WTC11 (cell line): Measurements from ENCODE around the gene LRMDA. TPM values are rescaled to one million over a fixed set of nuclear protein-coding genes. Genes with fewer than 3 reads are reported as not detected.

Source experiments
- ATAC-seq: fragments of 200-7000 bp; cut with Tn5 transposase; 2 replicates; pipeline ENCODE4 v1.10.0; 2021; ENCODE audit warnings: mild to moderate bottlenecking, moderate library complexity
- CTCF ChIA-PET: fragments of 300-600 bp; sonication (Branson Sonifier 250); formaldehyde crosslinking; loops from one replicate; lab custom pipeline; 2021; ENCODE audit warnings: antibody characterized with exemption; lab: Charles Lee
- POLR2A ChIA-PET: fragments of 350-600 bp; sonication (Branson Sonifier 250); formaldehyde crosslinking; loops from one replicate; lab custom pipeline; 2021; ENCODE audit warnings: antibody characterized with exemption; lab: Charles Lee
- DNase-seq: peaks from one replicate; pipeline ENCODE4 v3.0.0; 2021; ENCODE audit warnings: low spot score
- H3K27ac Mint-ChIP-seq: 2 replicates; pipeline ENCODE4 v1.8.0; 2021; ENCODE audit warnings: mixed read lengths
- H3K27me3 Mint-ChIP-seq: 2 replicates; pipeline ENCODE4 v1.8.0; 2021; ENCODE audit warnings: low read depth, mild to moderate bottlenecking, moderate library complexity, mixed read lengths
- H3K36me3 Mint-ChIP-seq: 2 replicates; pipeline ENCODE4 v1.8.0; 2021; ENCODE audit warnings: mixed read lengths
- H3K4me1 Mint-ChIP-seq: 2 replicates; pipeline ENCODE4 v1.8.0; 2022; ENCODE audit warnings: mixed read lengths
- H3K4me3 Mint-ChIP-seq: 2 replicates; pipeline ENCODE4 v1.8.0; 2021; ENCODE audit warnings: mild to moderate bottlenecking, moderate library complexity, mixed read lengths
- H3K9me3 Mint-ChIP-seq: 2 replicates; pipeline ENCODE4 v1.8.0; 2021; ENCODE audit warnings: mixed read lengths
- CREM ChIP-seq: sonication (generic); formaldehyde crosslinking; IDR thresholded peaks from 2 replicates; pipeline ENCODE4 v1.8.1; 2022; ENCODE audit warnings: mild to moderate bottlenecking, missing genetic modification reagents, moderate library complexity
- ELF4 ChIP-seq: sonication (generic); formaldehyde crosslinking; IDR thresholded peaks from 2 replicates; pipeline ENCODE4 v1.8.1; 2022; ENCODE audit warnings: low read depth, mild to moderate bottlenecking, moderate library complexity, missing genetic modification reagents
- ESRRA ChIP-seq: sonication (generic); formaldehyde crosslinking; IDR thresholded peaks from 2 replicates; pipeline ENCODE4 v1.8.1; 2022; ENCODE audit warnings: mild to moderate bottlenecking, missing genetic modification reagents, borderline replicate concordance
- ETV6 ChIP-seq: sonication (generic); formaldehyde crosslinking; IDR thresholded peaks from 2 replicates; pipeline ENCODE4 v1.8.1; 2022; ENCODE audit warnings: mild to moderate bottlenecking, missing genetic modification reagents
- FOXJ3 ChIP-seq: sonication (generic); formaldehyde crosslinking; IDR thresholded peaks from 2 replicates; pipeline ENCODE4 v1.9.0; 2021; ENCODE audit warnings: missing genetic modification reagents, mild to moderate bottlenecking, borderline replicate concordance
- FOXK1 ChIP-seq: sonication (generic); formaldehyde crosslinking; IDR thresholded peaks from 2 replicates; pipeline ENCODE4 v1.8.0; 2022; ENCODE audit warnings: mild to moderate bottlenecking, moderate library complexity, missing genetic modification reagents
- HMGA2 ChIP-seq: fragments of 250-450 bp; sonication (Bioruptor Pico); IDR thresholded peaks from 2 replicates; pipeline ENCODE4 v1.4.0; 2021; ENCODE audit warnings: mild to moderate bottlenecking, moderate library complexity
- JAZF1 ChIP-seq: fragments of 250-450 bp; sonication (Bioruptor Pico); IDR thresholded peaks from 2 replicates; pipeline ENCODE4 v1.9.0; 2021; ENCODE audit warnings: moderate library complexity, mild to moderate bottlenecking, inconsistent platforms
- NFYB ChIP-seq: sonication (generic); formaldehyde crosslinking; conservative IDR thresholded peaks from 2 replicates; pipeline ENCODE4 v1.8.0; 2022; ENCODE audit warnings: low read depth, missing genetic modification reagents
- RELA ChIP-seq: sonication (generic); formaldehyde crosslinking; IDR thresholded peaks from 2 replicates; pipeline ENCODE4 v1.8.1; 2022; ENCODE audit warnings: missing genetic modification reagents, mild to moderate bottlenecking, borderline replicate concordance
- SOX15 ChIP-seq: fragments of 250-450 bp; sonication (Bioruptor Pico); IDR thresholded peaks from 2 replicates; pipeline ENCODE4 v1.9.0; 2021; ENCODE audit warnings: mild to moderate bottlenecking
- TEAD1 ChIP-seq: sonication (generic); formaldehyde crosslinking; IDR thresholded peaks from 2 replicates; pipeline ENCODE4 v1.8.0; 2022; ENCODE audit warnings: mild to moderate bottlenecking, missing genetic modification reagents
- TP53 ChIP-seq: sonication (generic); formaldehyde crosslinking; IDR thresholded peaks from 2 replicates; pipeline ENCODE4 v1.8.1; 2023; ENCODE audit warnings: mild to moderate bottlenecking, missing genetic modification reagents
- ZNF121 ChIP-seq: sonication (generic); formaldehyde crosslinking; IDR thresholded peaks from 2 replicates; pipeline ENCODE4 v1.8.0; 2023; ENCODE audit warnings: missing genetic modification reagents
- ZNF138 ChIP-seq: sonication (generic); formaldehyde crosslinking; conservative IDR thresholded peaks from 2 replicates; pipeline ENCODE4 v1.8.1; 2022; ENCODE audit warnings: mild to moderate bottlenecking, moderate library complexity, missing genetic modification reagents
- ZNF317 ChIP-seq: sonication (generic); formaldehyde crosslinking; IDR thresholded peaks from 2 replicates; pipeline ENCODE4 v1.8.1; 2023; ENCODE audit warnings: low read depth, mild to moderate bottlenecking, moderate library complexity, missing genetic modification reagents, borderline replicate concordance
- total RNA-seq: library from RNA; stranded (reverse); gene quantifications from 3 replicates; pipeline ENCODE4 v1.2.3, GENCODE V29; 2021
- TF ChIP-seq, protein P1 (sequence below): sonication (generic); formaldehyde crosslinking; IDR thresholded peaks from 2 replicates; pipeline ENCODE4 v1.8.0; 2022; ENCODE audit warnings: mild to moderate bottlenecking, missing genetic modification reagents
- TF ChIP-seq, protein P2 (sequence below): sonication (generic); formaldehyde crosslinking; IDR thresholded peaks from 2 replicates; pipeline ENCODE4 v1.8.0; 2023; ENCODE audit warnings: missing genetic modification reagents
- TF ChIP-seq, protein P3 (sequence below): fragments of 250-450 bp; sonication (Bioruptor Pico); IDR thresholded peaks from 2 replicates; pipeline ENCODE4 v2.1.2; 2022; ENCODE audit warnings: mild to moderate bottlenecking, moderate library complexity
- TF ChIP-seq, protein P4 (sequence below): sonication (generic); formaldehyde crosslinking; IDR thresholded peaks from 2 replicates; pipeline ENCODE4 v1.8.1; 2022; ENCODE audit warnings: mild to moderate bottlenecking, missing genetic modification reagents, moderate library complexity, borderline replicate concordance
- TF ChIP-seq, protein P5 (sequence below): sonication (generic); formaldehyde crosslinking; IDR thresholded peaks from 2 replicates; pipeline ENCODE4 v1.8.1; 2022; ENCODE audit warnings: mild to moderate bottlenecking, moderate library complexity, missing genetic modification reagents
- TF ChIP-seq, protein P6 (sequence below): sonication (generic); formaldehyde crosslinking; IDR thresholded peaks from 2 replicates; pipeline ENCODE4 v1.8.1; 2023; ENCODE audit warnings: mild to moderate bottlenecking, missing genetic modification reagents, moderate library complexity
- TF ChIP-seq, protein P7 (sequence below): fragments of 200-600 bp; IDR thresholded peaks from 2 replicates; pipeline ENCODE4 v1.8.0; 2022; ENCODE audit warnings: antibody characterized with exemption
- TF ChIP-seq, protein P8 (sequence below): sonication (generic); formaldehyde crosslinking; IDR thresholded peaks from 2 replicates; pipeline ENCODE4 v1.8.1; 2023; ENCODE audit warnings: mild to moderate bottlenecking, missing genetic modification reagents

Gene LRMDA
- total RNA-seq, 1 experiment from 2014 or later, result 0.92 TPM

DNA sequence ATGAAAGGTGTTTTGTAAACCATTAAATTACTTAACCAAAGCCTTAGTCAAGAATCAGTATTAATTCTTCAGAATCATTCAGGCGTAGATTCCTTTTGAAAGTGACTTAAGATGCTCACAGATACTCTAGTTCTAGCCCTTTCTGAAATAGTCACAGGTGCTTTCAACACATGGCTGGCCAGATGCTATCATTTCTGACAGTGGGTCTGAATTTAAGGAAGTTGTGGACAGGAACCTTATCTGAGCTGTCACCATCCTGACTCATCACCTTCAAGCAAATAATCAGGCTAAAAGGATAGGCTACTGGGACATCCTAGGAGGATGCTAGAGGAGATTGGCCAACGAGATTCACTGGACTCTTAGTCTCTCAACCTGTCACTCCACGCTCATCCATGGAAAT is 501.5 kb downstream of the LRMDA start (continued):
- TF ChIP-seq ELF4 (CRISPR knock-in tag), result no peak
- TF ChIP-seq SOX15 (CRISPR knock-in tag), result no peak

DNA sequence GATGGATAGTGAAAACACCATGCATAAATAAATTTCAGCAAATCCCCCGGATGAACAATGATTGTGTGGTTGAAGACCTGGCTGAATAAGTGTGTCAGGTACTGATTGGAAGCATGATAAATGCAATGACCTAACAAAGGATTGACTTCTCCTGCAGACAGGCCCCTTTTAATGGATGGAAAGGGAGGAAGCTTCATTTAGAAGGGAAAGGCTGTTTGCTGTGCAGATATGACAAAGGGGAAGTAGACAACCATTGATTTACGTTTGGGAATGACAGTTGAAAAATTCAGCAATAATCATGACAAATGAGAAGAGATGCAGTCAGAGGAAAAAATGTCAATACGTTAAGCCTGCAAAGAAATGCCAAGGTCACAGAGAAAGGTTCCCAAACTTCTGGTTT is 503.8 kb downstream of the LRMDA start:
- no peaks in the 10 kb centered on the region for H3K36me3 Mint-ChIP-seq
- POLR2A ChIA-PET, result no interaction called here
- CTCF ChIA-PET, result no interaction called here
- DNase-seq (no peak), ATAC-seq (no peak)
- no peak overlapping the region for H3K27ac Mint-ChIP-seq
- TF ChIP-seq, protein P1, sequence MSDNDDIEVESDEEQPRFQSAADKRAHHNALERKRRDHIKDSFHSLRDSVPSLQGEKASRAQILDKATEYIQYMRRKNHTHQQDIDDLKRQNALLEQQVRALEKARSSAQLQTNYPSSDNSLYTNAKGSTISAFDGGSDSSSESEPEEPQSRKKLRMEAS (CRISPR knock-in tag), result no peak
- no peak for TF ChIP-seq ESRRA (CRISPR knock-in tag)
- TF ChIP-seq HMGA2, result no peak
- no peak for TF ChIP-seq ETV6 (CRISPR knock-in tag)
- H3K4me3 Mint-ChIP-seq, result no peak overlapping the region
- H3K9me3 Mint-ChIP-seq, result no peaks in the 10 kb centered on the region
- H3K4me1 Mint-ChIP-seq, result peaks cover 14% of the 10 kb centered on the region
- peaks cover 7% of the 10 kb centered on the region for H3K27me3 Mint-ChIP-seq

DNA sequence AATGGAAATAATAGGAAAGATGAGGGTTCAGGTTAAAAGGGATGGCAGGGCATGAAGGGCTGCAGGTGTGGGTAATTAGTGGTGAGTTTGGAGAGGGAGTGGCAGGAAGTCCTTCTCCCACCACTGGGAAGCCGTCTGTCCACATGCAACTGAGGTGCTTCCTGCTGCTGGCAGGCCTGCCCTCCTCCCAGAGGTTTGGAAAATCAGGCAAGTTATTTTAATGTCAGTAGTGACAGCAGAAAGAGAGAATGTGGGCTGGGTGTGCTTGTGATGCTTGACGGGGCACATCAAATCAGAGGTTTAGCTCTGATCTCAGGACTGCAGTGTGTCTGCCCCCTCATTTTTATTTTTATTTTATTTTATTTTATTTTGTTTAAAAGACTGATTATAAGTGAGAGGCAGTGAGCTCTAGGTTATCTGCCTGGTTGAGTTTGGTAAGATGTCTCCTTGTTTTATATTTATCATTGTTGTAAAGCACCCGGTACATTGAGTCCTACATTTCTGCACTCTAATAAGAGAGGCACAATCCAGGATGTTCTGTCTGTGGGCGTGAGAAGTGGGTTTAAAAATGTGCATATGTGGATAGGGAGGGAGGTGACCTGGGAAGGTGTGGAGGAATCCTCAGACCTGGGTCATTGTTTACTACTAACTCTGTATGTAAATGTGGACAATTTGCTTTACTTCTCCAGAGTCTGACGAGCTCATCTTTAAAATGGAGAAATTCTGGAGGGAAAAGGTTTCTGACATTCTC is 504.4 kb downstream of the LRMDA start:
- POLR2A ChIA-PET, result no interaction called here
- Mint-ChIP-seq H3K36me3 (no peaks in the 10 kb centered on the region), H3K4me3 (no peak overlapping the region), H3K27me3 (peaks cover 7% of the 10 kb centered on the region), H3K4me1 (peaks cover 14% of the 10 kb centered on the region), H3K9me3 (no peaks in the 10 kb centered on the region), H3K27ac (no peak overlapping the region)
- peak; percentile 34; the same call in 1 of the 2 replicates for ATAC-seq
- DNase-seq, result no peak
- TF ChIP-seq JAZF1 (CRISPR knock-in tag) (no peak), FOXJ3 (CRISPR knock-in tag) (no peak), CREM (CRISPR knock-in tag) (no peak), ZNF317 (CRISPR knock-in tag) (no peak), NFYB (CRISPR knock-in tag) (no peak), TEAD1 (no peak), HMGA2 (no peak), RELA (no peak), TP53 (no peak), ZNF138 (CRISPR knock-in tag) (no peak), ZNF121 (no peak), FOXK1 (CRISPR knock-in tag) (no peak)
- TF ChIP-seq, protein P2, sequence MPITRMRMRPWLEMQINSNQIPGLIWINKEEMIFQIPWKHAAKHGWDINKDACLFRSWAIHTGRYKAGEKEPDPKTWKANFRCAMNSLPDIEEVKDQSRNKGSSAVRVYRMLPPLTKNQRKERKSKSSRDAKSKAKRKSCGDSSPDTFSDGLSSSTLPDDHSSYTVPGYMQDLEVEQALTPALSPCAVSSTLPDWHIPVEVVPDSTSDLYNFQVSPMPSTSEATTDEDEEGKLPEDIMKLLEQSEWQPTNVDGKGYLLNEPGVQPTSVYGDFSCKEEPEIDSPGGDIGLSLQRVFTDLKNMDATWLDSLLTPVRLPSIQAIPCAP (CRISPR knock-in tag), result no peak
- TF ChIP-seq, protein P3, sequence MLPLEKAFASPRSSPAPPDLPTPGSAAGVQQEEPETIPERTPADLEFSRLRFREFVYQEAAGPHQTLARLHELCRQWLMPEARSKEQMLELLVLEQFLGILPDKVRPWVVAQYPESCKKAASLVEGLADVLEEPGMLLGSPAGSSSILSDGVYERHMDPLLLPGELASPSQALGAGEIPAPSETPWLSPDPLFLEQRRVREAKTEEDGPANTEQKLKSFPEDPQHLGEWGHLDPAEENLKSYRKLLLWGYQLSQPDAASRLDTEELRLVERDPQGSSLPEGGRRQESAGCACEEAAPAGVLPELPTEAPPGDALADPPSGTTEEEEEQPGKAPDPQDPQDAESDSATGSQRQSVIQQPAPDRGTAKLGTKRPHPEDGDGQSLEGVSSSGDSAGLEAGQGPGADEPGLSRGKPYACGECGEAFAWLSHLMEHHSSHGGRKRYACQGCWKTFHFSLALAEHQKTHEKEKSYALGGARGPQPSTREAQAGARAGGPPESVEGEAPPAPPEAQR, result no peak
- TF ChIP-seq, protein P4, sequence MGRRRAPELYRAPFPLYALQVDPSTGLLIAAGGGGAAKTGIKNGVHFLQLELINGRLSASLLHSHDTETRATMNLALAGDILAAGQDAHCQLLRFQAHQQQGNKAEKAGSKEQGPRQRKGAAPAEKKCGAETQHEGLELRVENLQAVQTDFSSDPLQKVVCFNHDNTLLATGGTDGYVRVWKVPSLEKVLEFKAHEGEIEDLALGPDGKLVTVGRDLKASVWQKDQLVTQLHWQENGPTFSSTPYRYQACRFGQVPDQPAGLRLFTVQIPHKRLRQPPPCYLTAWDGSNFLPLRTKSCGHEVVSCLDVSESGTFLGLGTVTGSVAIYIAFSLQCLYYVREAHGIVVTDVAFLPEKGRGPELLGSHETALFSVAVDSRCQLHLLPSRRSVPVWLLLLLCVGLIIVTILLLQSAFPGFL, result no peak
- TF ChIP-seq, protein P5, sequence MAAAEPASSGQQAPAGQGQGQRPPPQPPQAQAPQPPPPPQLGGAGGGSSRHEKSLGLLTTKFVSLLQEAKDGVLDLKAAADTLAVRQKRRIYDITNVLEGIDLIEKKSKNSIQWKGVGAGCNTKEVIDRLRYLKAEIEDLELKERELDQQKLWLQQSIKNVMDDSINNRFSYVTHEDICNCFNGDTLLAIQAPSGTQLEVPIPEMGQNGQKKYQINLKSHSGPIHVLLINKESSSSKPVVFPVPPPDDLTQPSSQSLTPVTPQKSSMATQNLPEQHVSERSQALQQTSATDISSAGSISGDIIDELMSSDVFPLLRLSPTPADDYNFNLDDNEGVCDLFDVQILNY (CRISPR knock-in tag), result no peak
- TF ChIP-seq, protein P6, sequence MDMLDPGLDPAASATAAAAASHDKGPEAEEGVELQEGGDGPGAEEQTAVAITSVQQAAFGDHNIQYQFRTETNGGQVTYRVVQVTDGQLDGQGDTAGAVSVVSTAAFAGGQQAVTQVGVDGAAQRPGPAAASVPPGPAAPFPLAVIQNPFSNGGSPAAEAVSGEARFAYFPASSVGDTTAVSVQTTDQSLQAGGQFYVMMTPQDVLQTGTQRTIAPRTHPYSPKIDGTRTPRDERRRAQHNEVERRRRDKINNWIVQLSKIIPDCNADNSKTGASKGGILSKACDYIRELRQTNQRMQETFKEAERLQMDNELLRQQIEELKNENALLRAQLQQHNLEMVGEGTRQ (CRISPR knock-in tag), result no peak
- TF ChIP-seq, protein P7, sequence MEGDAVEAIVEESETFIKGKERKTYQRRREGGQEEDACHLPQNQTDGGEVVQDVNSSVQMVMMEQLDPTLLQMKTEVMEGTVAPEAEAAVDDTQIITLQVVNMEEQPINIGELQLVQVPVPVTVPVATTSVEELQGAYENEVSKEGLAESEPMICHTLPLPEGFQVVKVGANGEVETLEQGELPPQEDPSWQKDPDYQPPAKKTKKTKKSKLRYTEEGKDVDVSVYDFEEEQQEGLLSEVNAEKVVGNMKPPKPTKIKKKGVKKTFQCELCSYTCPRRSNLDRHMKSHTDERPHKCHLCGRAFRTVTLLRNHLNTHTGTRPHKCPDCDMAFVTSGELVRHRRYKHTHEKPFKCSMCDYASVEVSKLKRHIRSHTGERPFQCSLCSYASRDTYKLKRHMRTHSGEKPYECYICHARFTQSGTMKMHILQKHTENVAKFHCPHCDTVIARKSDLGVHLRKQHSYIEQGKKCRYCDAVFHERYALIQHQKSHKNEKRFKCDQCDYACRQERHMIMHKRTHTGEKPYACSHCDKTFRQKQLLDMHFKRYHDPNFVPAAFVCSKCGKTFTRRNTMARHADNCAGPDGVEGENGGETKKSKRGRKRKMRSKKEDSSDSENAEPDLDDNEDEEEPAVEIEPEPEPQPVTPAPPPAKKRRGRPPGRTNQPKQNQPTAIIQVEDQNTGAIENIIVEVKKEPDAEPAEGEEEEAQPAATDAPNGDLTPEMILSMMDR, result no peak
- TF ChIP-seq, protein P8, sequence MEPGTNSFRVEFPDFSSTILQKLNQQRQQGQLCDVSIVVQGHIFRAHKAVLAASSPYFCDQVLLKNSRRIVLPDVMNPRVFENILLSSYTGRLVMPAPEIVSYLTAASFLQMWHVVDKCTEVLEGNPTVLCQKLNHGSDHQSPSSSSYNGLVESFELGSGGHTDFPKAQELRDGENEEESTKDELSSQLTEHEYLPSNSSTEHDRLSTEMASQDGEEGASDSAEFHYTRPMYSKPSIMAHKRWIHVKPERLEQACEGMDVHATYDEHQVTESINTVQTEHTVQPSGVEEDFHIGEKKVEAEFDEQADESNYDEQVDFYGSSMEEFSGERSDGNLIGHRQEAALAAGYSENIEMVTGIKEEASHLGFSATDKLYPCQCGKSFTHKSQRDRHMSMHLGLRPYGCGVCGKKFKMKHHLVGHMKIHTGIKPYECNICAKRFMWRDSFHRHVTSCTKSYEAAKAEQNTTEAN (CRISPR knock-in tag), result no peak
- CTCF ChIA-PET, result no interaction called here
